ENCODE results near the gene ERC2.
A peak's percentile ranks its signal among the peaks of the same experiment; 100 is the strongest.

The ERC2 gene

GRCh38 chr3:56137415-56137814 is 330.9 kb downstream of the ERC2 start:
- no peaks in the 10 kb centered on the region for H3K27me3 Mint-ChIP-seq (ENCODE audit: low read depth)
- no peaks in the 10 kb centered on the region for H3K9me3 Mint-ChIP-seq
- TF ChIP-seq, protein P1, sequence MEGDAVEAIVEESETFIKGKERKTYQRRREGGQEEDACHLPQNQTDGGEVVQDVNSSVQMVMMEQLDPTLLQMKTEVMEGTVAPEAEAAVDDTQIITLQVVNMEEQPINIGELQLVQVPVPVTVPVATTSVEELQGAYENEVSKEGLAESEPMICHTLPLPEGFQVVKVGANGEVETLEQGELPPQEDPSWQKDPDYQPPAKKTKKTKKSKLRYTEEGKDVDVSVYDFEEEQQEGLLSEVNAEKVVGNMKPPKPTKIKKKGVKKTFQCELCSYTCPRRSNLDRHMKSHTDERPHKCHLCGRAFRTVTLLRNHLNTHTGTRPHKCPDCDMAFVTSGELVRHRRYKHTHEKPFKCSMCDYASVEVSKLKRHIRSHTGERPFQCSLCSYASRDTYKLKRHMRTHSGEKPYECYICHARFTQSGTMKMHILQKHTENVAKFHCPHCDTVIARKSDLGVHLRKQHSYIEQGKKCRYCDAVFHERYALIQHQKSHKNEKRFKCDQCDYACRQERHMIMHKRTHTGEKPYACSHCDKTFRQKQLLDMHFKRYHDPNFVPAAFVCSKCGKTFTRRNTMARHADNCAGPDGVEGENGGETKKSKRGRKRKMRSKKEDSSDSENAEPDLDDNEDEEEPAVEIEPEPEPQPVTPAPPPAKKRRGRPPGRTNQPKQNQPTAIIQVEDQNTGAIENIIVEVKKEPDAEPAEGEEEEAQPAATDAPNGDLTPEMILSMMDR (IDR thresholded peaks at IDR 0.05; ENCODE audit: unreplicated experiment in 3 of 3), result no peak
- no peaks in the 10 kb centered on the region for H3K36me3 Mint-ChIP-seq (ENCODE audit: low read depth)
- peak overlapping the region in 1 of 3 experiments; percentile 67 for H3K27ac Mint-ChIP-seq
- no peak overlapping the region for H3K4me3 Mint-ChIP-seq
- H3K4me1 Mint-ChIP-seq, result peaks cover 18% of the 10 kb centered on the region

GRCh38 chr3:56136514-56136913 is 331.8 kb downstream of the ERC2 start:
- Mint-ChIP-seq H3K4me3 (no peak overlapping the region), H3K36me3 (ENCODE audit: low read depth) (no peaks in the 10 kb centered on the region), H3K4me1 (peaks cover 19% of the 10 kb centered on the region), H3K9me3 (no peaks in the 10 kb centered on the region), H3K27me3 (ENCODE audit: low read depth) (no peaks in the 10 kb centered on the region), H3K27ac (peak overlapping the region; percentile 43 to 67 (median 49))
- TF ChIP-seq, protein P1 (IDR thresholded peaks at IDR 0.05; ENCODE audit: unreplicated experiment in 3 of 3), result no peak

- no peak overlapping the region for H3K4me3 Mint-ChIP-seq
- H3K4me1 Mint-ChIP-seq, result peaks cover 25% of the 10 kb centered on the region
- H3K27me3 Mint-ChIP-seq (ENCODE audit: low read depth), result no peaks in the 10 kb centered on the region
- H3K9me3 Mint-ChIP-seq, result no peaks in the 10 kb centered on the region
- TF ChIP-seq, protein P1 (IDR thresholded peaks at IDR 0.05; ENCODE audit: unreplicated experiment in 3 of 3), result no peak
- no peaks in the 10 kb centered on the region for H3K36me3 Mint-ChIP-seq (ENCODE audit: low read depth)
- peak overlapping the region in 1 of 3 experiments; percentile 67 for H3K27ac Mint-ChIP-seq
These were observed 332.3 kb downstream of the ERC2 start for GRCh38 chr3:56135941-56136340.

GRCh38 chr3:56133423-56133822 is 334.8 kb downstream of the ERC2 start:
- H3K4me1 Mint-ChIP-seq, result peaks cover 32% of the 10 kb centered on the region
- H3K36me3 Mint-ChIP-seq (ENCODE audit: low read depth), result no peaks in the 10 kb centered on the region
- H3K27ac Mint-ChIP-seq, result no peak overlapping the region
- no peak overlapping the region for H3K4me3 Mint-ChIP-seq
- H3K27me3 Mint-ChIP-seq (ENCODE audit: low read depth), result no peaks in the 10 kb centered on the region
- no peaks in the 10 kb centered on the region for H3K9me3 Mint-ChIP-seq
- TF ChIP-seq, protein P1 (IDR thresholded peaks at IDR 0.05; ENCODE audit: unreplicated experiment in 3 of 3), result no peak

DNA sequence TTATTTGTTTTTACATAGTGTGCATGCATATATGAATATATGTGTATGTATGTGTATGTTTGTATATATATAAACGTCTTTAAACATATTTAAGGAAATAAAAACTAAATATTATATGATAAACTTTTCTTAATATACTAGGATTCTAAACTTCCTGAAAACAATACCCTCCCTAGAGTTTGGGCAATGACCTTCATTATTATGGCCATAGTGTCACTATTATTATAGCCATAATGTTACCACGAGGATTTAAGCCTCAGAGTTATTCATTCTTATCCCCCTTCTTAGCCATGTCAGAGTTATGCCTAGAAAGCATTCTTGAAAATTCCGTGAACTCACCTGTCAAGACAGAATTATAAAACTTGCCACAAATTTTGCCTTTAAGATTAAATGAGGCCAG is 335.5 kb downstream of the ERC2 start:
- H3K27ac Mint-ChIP-seq, result no peak overlapping the region
- TF ChIP-seq, protein P1 (IDR thresholded peaks at IDR 0.05; ENCODE audit: unreplicated experiment in 3 of 3), result no peak
- H3K27me3 Mint-ChIP-seq (ENCODE audit: low read depth), result no peaks in the 10 kb centered on the region
- no peaks in the 10 kb centered on the region for H3K9me3 Mint-ChIP-seq
- no peak overlapping the region for H3K4me3 Mint-ChIP-seq
- peaks cover 32% of the 10 kb centered on the region for H3K4me1 Mint-ChIP-seq
- no peaks in the 10 kb centered on the region for H3K36me3 Mint-ChIP-seq (ENCODE audit: low read depth)

DNA sequence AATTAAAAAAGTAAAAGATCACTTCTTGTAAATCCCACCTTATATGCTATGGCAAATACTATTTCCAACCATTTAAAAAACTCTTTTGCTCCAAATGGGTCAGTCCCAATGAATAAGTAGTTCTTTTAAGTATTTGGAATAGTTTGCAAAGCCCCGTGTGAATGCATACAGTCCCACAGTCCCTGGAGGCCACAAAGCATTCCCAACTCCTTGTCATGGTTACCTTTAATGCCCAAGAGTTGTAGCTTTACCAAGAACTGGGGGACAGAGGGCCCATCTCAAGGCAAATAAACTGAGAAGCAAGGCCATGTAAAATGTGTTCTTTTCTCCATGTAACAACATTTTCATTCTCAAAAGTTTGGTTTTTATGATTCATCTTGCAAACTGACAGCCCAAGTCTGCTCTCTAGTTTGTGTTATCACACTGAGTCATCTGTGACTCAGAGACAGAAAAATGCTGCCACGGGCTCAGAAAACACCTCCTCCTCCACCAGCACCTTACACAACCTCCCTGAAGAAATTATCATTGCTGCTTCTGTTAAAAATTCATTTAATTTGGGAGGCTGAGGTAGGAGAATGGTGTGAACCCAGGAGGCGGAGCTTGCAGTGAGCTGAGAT is 336.2 kb downstream of the ERC2 start:
- TF ChIP-seq, protein P1 (IDR thresholded peaks at IDR 0.05; ENCODE audit: unreplicated experiment in 3 of 3), result no peak
- no peaks in the 10 kb centered on the region for H3K9me3 Mint-ChIP-seq
- H3K27ac Mint-ChIP-seq, result peak overlapping the region in 1 of 3 experiments; percentile 25
- H3K27me3 Mint-ChIP-seq (ENCODE audit: low read depth), result no peaks in the 10 kb centered on the region
- no peak overlapping the region for H3K4me3 Mint-ChIP-seq
- peaks cover 32% of the 10 kb centered on the region for H3K4me1 Mint-ChIP-seq
- no peaks in the 10 kb centered on the region for H3K36me3 Mint-ChIP-seq (ENCODE audit: low read depth)
